ENCODE results near the gene TMPRSS4. TPM values are rescaled to one million over a fixed set of nuclear protein-coding genes. Genes with fewer than 3 reads are reported as not detected.
A peak's percentile ranks its signal among the peaks of the same experiment; 100 is the strongest.

TMPRSS4 gene
- total RNA-seq, 4 donors from 2014 or later, result 0.56 to 4.6 (median 1.3) TPM

- peak within 1 kb of the TSS; percentile 21 for H3K4me3 ChIP-seq (ENCODE audit: low read depth, poor library complexity, severe bottlenecking)
- peak in 1 of 2 donors; percentile 30 for DNase-seq (ENCODE audit: low spot score in 2 of 2)
- intact Hi-C loops (cut with DNase I; ENCODE audit: low total_unique reads), result no loop called here
- 1% methylated on average over 66 to 68 of the region's 88 CpGs for WGBS, 2 donors
- TF ChIP-seq POLR2A (IDR thresholded peaks at IDR 0.05), result no peak
- TF ChIP-seq CTCF (IDR thresholded peaks at IDR 0.05), result no peak
Observed at GRCh38 chr11:118152552-118153471, 75.9 kb downstream of the TMPRSS4 start, which contains the start of gene SCN4B. TSS of gene SCN4B (minus strand) at chr11:118152823. CDS start at chr11:118152673, 150 bp downstream.

- intact Hi-C loops (cut with DNase I; ENCODE audit: low total_unique reads), result no loop called here
- TF ChIP-seq POLR2A (IDR thresholded peaks at IDR 0.05), result no peak
- no peak for TF ChIP-seq CTCF (IDR thresholded peaks at IDR 0.05)
- DNase-seq (ENCODE audit: low spot score in 2 of 2), result no peak
- no peak overlapping the region for H3K4me3 ChIP-seq (ENCODE audit: low read depth, poor library complexity, severe bottlenecking)
- WGBS, 2 donors, result 45 to 52% methylated on average over 14 to 16 of the region's 16 CpGs
Observed at GRCh38 chr11:118153516-118153915, 76.6 kb downstream of the TMPRSS4 start.

- DNase-seq (ENCODE audit: low spot score in 2 of 2), result no peak
- no peak overlapping the region for H3K4me3 ChIP-seq (ENCODE audit: low read depth, poor library complexity, severe bottlenecking)
- intact Hi-C loops (cut with DNase I; ENCODE audit: low total_unique reads), result no loop called here
- WGBS, 2 donors, result 92 to 93% methylated on average over 11 of the region's 11 CpGs
- no peak for TF ChIP-seq CTCF (IDR thresholded peaks at IDR 0.05)
- no peak for TF ChIP-seq POLR2A (IDR thresholded peaks at IDR 0.05)
Observed at GRCh38 chr11:118153976-118154375, 77.1 kb downstream of the TMPRSS4 start.

GRCh38 chr11:118154641-118155040, 77.8 kb downstream of the TMPRSS4 start:
- intact Hi-C loops (cut with DNase I; ENCODE audit: low total_unique reads), result no loop called here
- TF ChIP-seq POLR2A (IDR thresholded peaks at IDR 0.05) (no peak), CTCF (IDR thresholded peaks at IDR 0.05) (no peak)
- no peak for DNase-seq (ENCODE audit: low spot score in 2 of 2)
- no peak overlapping the region for H3K4me3 ChIP-seq (ENCODE audit: low read depth, poor library complexity, severe bottlenecking)
- 94 to 100% methylated on average over 1 of the region's 1 CpG for WGBS, 2 donors

GRCh38 chr11:118155776-118156530, 79.1 kb downstream of the TMPRSS4 start:
- H3K4me3 ChIP-seq (ENCODE audit: low read depth, poor library complexity, severe bottlenecking), result no peak overlapping the region
- DNase-seq (ENCODE audit: low spot score in 2 of 2), result no peak
- 56 to 60% methylated on average over 11 of the region's 11 CpGs for WGBS, 2 donors
- intact Hi-C loops (cut with DNase I; ENCODE audit: low total_unique reads), result no loop called here
- TF ChIP-seq CTCF (IDR thresholded peaks at IDR 0.05) (no peak), POLR2A (IDR thresholded peaks at IDR 0.05) (no peak)
